ENCODE results near the gene SF3B5. TPM values are rescaled to one million over a fixed set of nuclear protein-coding genes. Genes with fewer than 3 reads are reported as not detected.

Gene SF3B5
- total and polyA plus RNA-seq, 2 of the 8 experiments (the other 6 are each of a cell fraction or from before 2014, with no cell fraction given), result 195 to 588 TPM

DNA sequence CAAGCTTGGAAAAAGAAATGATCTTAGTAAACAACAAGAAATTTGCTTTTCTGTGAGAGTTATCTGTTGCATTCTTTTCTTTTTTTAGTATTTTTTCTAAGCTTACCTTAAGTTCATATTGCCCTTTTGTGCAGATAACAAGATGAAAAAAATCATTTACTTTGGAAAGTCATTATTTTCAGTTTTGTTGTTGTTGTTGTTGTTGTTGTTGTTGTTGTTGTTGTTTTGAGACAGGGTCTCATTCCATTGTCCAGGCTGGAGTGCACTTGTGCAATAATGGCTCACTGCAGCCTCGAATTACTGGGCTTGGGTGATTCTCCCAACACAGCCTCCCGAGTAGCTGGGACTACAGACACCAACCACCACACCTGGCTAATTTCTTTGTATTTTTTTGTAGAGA lies 46.1 kb upstream of the SF3B5 start:
- no peak overlapping the region for H3K4ac ChIP-seq (replicated peaks; ENCODE audit: insufficient read length, low read depth, low read length)
- no peak overlapping the region for H4K8ac ChIP-seq (ENCODE audit: extremely low read depth, insufficient read depth, low read length)
- no peak overlapping the region for H3K27ac ChIP-seq (ENCODE audit: low read depth, low read length)
- no peak overlapping the region for H2BK15ac ChIP-seq (ENCODE audit: low read length)
- no peak overlapping the region for H2AFZ ChIP-seq (ENCODE audit: low read length)
- H4K91ac ChIP-seq (replicated peaks; ENCODE audit: insufficient read length, low read length), result no peak overlapping the region
- no peak overlapping the region for H2BK5ac ChIP-seq (ENCODE audit: low read depth, low read length)
- no peaks in the 10 kb centered on the region for H4K20me1 ChIP-seq (replicated peaks in 1 of 2; ENCODE audit: control insufficient read depth in 1 of 2, insufficient read depth in 2 of 2, low read length in 2 of 2)
- H3K9ac ChIP-seq (replicated peaks in 1 of 4; ENCODE audit: extremely low read depth in 1 of 4, low read depth in 3 of 4, low read length in 3 of 4), result no peak overlapping the region
- POLR2A ChIA-PET (ENCODE audit: partially characterized antibody), result no interaction called here
- H3K4me1 ChIP-seq (replicated peaks in 1 of 4; ENCODE audit: control insufficient read depth in 3 of 4, insufficient read depth in 4 of 4, low read length in 3 of 4), result no peaks in the 10 kb centered on the region
- no peaks in the 10 kb centered on the region for H3K23me2 ChIP-seq (ENCODE audit: low read depth, low read length)
- TF ChIP-seq TAF7 (optimal IDR thresholded peaks at IDR 0.05; ENCODE audit: borderline replicate concordance, low read depth, low read length) (no peak), CEBPB (IDR thresholded peaks at IDR 0.05; ENCODE audit: low read depth, low read length) (no peak), ATF3 (IDR thresholded peaks at IDR 0.05; ENCODE audit: insufficient read depth, low read depth, low read length) (no peak), BACH1 (IDR thresholded peaks at IDR 0.05; ENCODE audit: low read length) (no peak), ASH2L (IDR thresholded peaks at IDR 0.05; ENCODE audit: low read length) (no peak), TEAD4 (IDR thresholded peaks at IDR 0.05; ENCODE audit: low read depth, low read length) (no peak), KDM5A (IDR thresholded peaks at IDR 0.05; ENCODE audit: low read length) (no peak)
- no peak overlapping the region for H2BK12ac ChIP-seq (ENCODE audit: low read depth, low read length)
- no peak overlapping the region for H2BK20ac ChIP-seq (ENCODE audit: low read length)
- H3K4me2 ChIP-seq (ENCODE audit: insufficient read depth in 1 of 2, low read depth in 2 of 2, low read length in 2 of 2), result no peak overlapping the region
- H3K23ac ChIP-seq (ENCODE audit: insufficient read length), result no peak overlapping the region
- H3K9me3 ChIP-seq (ENCODE audit: insufficient read depth in 2 of 2, low read depth in 1 of 2, low read length in 1 of 2), result no peaks in the 10 kb centered on the region
- no peaks in the 10 kb centered on the region for H3K79me2 ChIP-seq (ENCODE audit: control insufficient read depth in 1 of 2, insufficient read depth in 2 of 2, low read length in 2 of 2)
- no peaks in the 10 kb centered on the region for H3K27me3 ChIP-seq (replicated peaks in 1 of 4; ENCODE audit: control insufficient read depth in 3 of 4, extremely low read depth in 1 of 4, insufficient read depth in 3 of 4, low read length in 3 of 4)
- FAIRE-seq (no peak), DNase-seq (ENCODE audit: low read depth in 1 of 2, low spot score in 2 of 2) (no peak)
- H3K4me3 ChIP-seq (ENCODE audit: extremely low read depth in 1 of 4, insufficient read depth in 2 of 4, low read depth in 3 of 4, low read length in 4 of 4), result no peak overlapping the region
- H3K36me3 ChIP-seq (ENCODE audit: control insufficient read depth in 2 of 4, insufficient read depth in 4 of 4, low read length in 3 of 4), result no peaks in the 10 kb centered on the region
- CTCF ChIA-PET (ENCODE audit: partially characterized antibody), result no interaction called here
- H2AK5ac ChIP-seq (ENCODE audit: low read depth, low read length), result no peak overlapping the region
- no peak overlapping the region for H4K5ac ChIP-seq (ENCODE audit: insufficient read length, low read depth, low read length)
- no peak overlapping the region for H3K14ac ChIP-seq (ENCODE audit: insufficient read length)
- no peak overlapping the region for H3K18ac ChIP-seq (ENCODE audit: extremely low read depth, low read length)
- WGBS, 2 experiments (ENCODE audit: extremely low coverage in 1 of 2, insufficient coverage in 1 of 2, insufficient read length in 1 of 2, insufficient replicate concordance in 2 of 2, low coverage in 1 of 2, low lambda C conversion rate in 2 of 2, missing lambda C conversion rate in 1 of 2), result 85% methylated on average over 2 of the region's 2 CpGs; no CpG with 5 or more reads in 1 of the 2 experiments
- no peaks in the 10 kb centered on the region; the same call in 1 of the 2 replicates for H3K79me1 ChIP-seq (ENCODE audit: low read depth, low read length)
- H3K56ac ChIP-seq (replicated peaks; ENCODE audit: insufficient read length, low read depth, low read length), result no peak overlapping the region
- no peak overlapping the region for H2BK120ac ChIP-seq (replicated peaks; ENCODE audit: low read depth, low read length)
